GM21619 (cell line): ENCODE measurements around the gene LCMT2.

Experiments used
- ATAC-seq: cut with Tn5 transposase; IDR thresholded peaks from one replicate; pipeline ENCODE4 v1.9.1; 2021; ENCODE audit not compliant: unreplicated experiment

Gene LCMT2

DNA sequence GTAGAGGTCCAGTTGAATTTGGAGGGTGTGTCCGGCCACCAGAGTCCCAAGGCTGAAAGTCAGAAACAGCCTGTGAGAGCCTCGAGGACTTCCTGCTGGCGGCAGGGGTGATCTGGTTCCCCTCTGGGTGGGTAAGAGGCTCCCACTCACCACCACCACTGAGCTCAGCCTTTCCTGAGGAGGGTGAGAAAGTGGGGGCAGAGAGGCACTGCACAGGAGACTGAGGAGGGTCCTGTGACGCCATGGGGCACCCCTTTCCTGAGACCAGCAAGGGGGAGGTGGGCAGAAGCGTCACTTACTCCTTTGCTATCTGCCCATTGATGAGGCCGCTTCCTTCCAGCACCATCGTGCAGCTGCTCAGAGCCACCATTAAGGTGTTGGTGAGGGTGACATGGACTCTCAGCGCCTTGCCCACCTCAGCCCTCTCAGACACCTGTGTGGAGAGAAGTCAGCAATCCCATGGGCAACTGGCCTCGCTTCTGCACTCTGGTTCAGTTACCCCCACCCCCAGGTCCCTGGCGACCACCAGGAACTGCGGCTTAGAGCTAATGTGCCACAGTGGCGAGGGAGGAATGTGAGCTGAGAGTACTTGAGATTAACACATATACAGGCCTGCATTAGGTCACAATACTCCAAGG lies 53.7 kb downstream of the LCMT2 start:
- no peak for ATAC-seq

DNA sequence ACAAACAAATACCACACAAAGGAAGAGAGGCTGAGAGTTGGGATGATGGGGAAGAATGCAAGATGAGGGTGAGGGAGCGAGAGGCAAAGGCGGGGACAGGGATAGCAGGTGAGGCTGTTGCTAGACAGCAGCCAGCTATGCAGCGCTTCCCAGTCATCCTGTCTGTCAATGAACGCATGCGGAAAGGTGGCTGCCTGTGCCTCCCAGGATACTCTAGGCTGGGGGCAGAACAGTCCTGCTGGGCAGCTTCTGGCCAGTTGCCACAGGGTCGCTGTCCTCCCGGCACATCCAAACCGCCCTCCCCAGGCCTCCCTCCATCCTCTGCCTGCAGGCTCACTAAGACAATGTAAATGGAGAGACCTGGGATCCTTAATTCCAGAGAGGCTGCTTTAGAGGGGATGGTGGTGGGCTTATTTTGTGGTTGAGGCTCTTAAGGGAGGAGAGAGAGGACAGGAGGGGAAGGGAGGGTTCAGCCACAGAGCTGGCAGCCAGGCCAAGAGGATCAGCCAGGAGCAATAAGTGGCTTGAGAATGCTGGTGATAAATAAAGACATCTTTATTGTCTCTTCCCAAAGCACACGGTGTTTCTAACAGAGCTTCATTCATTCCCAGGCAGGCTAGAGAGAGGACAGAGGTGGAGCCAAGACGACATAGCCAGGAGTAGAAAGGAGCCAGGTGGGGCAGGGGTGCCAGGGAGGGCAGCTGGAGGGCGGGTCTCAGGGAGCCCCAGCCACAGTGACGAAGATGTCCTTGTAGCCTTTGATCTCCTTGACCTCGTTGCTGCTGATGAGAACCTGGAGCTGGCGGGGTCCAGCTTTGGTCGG lies 54.4 kb downstream of the LCMT2 start:
- no peak for ATAC-seq

DNA sequence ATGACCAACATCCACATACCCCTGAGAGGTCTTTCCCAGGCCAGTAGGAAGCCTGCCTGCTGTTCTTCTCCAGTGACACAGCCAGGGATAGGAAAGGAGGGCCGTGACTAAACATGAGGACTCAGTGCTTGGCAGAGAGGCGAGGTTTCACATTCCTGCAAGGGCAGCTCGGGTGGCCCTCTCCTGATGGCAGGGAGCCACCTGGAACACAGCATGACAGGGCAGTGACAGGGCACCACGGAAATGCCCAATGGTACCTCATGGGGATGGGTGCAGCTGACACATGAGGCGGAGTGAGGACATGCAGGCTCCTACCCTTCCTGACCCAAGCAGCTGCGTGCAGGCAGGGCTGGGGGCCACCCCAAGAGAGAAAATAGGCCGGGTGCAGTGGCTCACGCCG lies 56.2 kb downstream of the LCMT2 start:
- ATAC-seq = no peak
